SU-DHL-6 (cell line): ENCODE results near the gene MGAT4C.

Experiments used
- H2AFZ ChIP-seq: fragments of 200-600 bp; sonication (generic); 2 replicates; pipeline ENCODE4 v1.6.1; 2014; ENCODE audit warnings: low read depth, mild to moderate bottlenecking, moderate library complexity, mixed read lengths, antibody characterized with exemption, low read length; ENCODE audit not compliant: severe bottlenecking
- H3F3A ChIP-seq: fragments of 200-600 bp; shearing (Covaris generic); 2 replicates; pipeline ENCODE4 v1.6.0; 2016; ENCODE audit warnings: antibody characterized with exemption, mild to moderate bottlenecking; ENCODE audit not compliant: insufficient read depth
- H3K27ac ChIP-seq: fragments of 200-600 bp; sonication (generic); 2 replicates; pipeline ENCODE4 v1.5.1; 2016; ENCODE audit warnings: low read depth, mild to moderate bottlenecking, low read length, moderate library complexity, mixed read lengths
- H3K27me3 ChIP-seq: fragments of 200-600 bp; sonication (generic), shearing (Covaris generic); 2 replicates; pipeline ENCODE4 v1.6.0; 2014; ENCODE audit warnings: mild to moderate bottlenecking, low read length
- H3K36me3 ChIP-seq: fragments of 200-600 bp; sonication (generic); 2 replicates; pipeline ENCODE4 v1.6.1; 2014; ENCODE audit warnings: mild to moderate bottlenecking, low read length, mixed read lengths
- H3K4me2 ChIP-seq: fragments of 300-600, 200-600 bp; shearing (Covaris generic), sonication (generic); 2 replicates; pipeline ENCODE4 v1.6.0; 2014; ENCODE audit warnings: low read length, low read depth, mild to moderate bottlenecking; ENCODE audit not compliant: poor library complexity, severe bottlenecking
- H3K4me3 ChIP-seq: fragments of 200-600 bp; sonication (generic); 2 replicates; pipeline ENCODE4 v1.5.1; 2014; ENCODE audit warnings: antibody characterized with exemption, low read length, mild to moderate bottlenecking, mixed read lengths; ENCODE audit not compliant: insufficient read depth, poor library complexity, severe bottlenecking
- H3K79me2 ChIP-seq: fragments of 200-600 bp; sonication (generic); 2 replicates; pipeline ENCODE4 v1.6.1; 2014; ENCODE audit warnings: mild to moderate bottlenecking, low read length, moderate library complexity; ENCODE audit not compliant: insufficient read depth
- H3K9ac ChIP-seq: fragments of 200-600 bp; sonication (generic); 2 replicates; pipeline ENCODE4 v1.7.0; 2014; ENCODE audit warnings: mild to moderate bottlenecking, low read length
- H3K9me2 ChIP-seq: fragments of 200-600 bp; sonication (generic); replicated peaks from 2 replicates; pipeline ENCODE4 v1.6.1; 2014; ENCODE audit warnings: low read length; ENCODE audit not compliant: insufficient read depth
- H3K9me3 ChIP-seq: fragments of 200-600 bp; sonication (generic); 2 replicates; pipeline ENCODE4 v1.6.1; 2014; ENCODE audit warnings: low read length, mixed read lengths; ENCODE audit not compliant: insufficient read depth
- H4K20me1 ChIP-seq: fragments of 200-600 bp; sonication (generic); 2 replicates; pipeline ENCODE4 v1.6.1; 2014; ENCODE audit warnings: low read depth, mild to moderate bottlenecking, antibody characterized with exemption, low read length, moderate library complexity, mixed read lengths
- EZH2phosphoT487 ChIP-seq: fragments of 200-600 bp; sonication (generic), shearing (Covaris generic); conservative IDR thresholded peaks from 2 replicates; pipeline ENCODE4 v1.6.1; 2018; ENCODE audit warnings: mild to moderate bottlenecking, antibody characterized with exemption, low read length, moderate library complexity, mixed read lengths
- TF ChIP-seq, protein P1 (sequence below): fragments of 200-600 bp; sonication (generic); IDR thresholded peaks from one replicate; pipeline ENCODE4 v1.5.1; 2017; ENCODE audit warnings: antibody characterized with exemption, mild to moderate bottlenecking, low read length, moderate library complexity; ENCODE audit not compliant: insufficient read depth, poor library complexity, severe bottlenecking

Gene MGAT4C

DNA sequence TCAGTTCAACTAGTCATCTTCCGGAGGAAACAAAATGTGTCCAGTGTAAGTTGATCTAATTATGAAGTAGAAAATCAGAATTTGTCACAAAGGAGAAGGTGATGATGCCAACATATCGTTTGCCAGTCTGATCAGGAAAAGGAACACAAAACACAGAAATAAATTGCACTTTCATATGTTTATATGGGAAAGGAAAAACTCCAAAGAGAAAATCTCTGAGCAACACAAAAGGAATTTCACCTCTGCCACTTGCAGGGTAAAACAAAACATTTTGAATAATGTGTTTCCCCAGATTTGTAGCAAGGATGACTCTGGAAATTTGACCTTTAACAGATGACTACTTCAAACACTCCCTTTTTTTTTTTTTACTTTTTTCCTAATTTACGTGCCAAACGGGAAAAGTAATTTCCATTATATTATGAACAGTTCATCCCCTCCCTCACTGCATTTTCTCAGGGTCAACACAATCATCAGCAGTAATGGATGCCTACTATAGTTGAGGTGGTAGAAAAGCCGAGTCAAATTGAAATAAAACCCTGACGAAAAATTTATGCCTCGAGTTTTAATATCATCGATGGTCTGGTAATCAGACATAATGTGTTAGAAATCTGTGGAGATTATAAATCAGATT is 25.6 kb downstream of the MGAT4C start:
- H3K9me3 ChIP-seq = no peaks in the 10 kb centered on the region
- H3K4me2 ChIP-seq = no peak overlapping the region
- TF ChIP-seq, protein P1, sequence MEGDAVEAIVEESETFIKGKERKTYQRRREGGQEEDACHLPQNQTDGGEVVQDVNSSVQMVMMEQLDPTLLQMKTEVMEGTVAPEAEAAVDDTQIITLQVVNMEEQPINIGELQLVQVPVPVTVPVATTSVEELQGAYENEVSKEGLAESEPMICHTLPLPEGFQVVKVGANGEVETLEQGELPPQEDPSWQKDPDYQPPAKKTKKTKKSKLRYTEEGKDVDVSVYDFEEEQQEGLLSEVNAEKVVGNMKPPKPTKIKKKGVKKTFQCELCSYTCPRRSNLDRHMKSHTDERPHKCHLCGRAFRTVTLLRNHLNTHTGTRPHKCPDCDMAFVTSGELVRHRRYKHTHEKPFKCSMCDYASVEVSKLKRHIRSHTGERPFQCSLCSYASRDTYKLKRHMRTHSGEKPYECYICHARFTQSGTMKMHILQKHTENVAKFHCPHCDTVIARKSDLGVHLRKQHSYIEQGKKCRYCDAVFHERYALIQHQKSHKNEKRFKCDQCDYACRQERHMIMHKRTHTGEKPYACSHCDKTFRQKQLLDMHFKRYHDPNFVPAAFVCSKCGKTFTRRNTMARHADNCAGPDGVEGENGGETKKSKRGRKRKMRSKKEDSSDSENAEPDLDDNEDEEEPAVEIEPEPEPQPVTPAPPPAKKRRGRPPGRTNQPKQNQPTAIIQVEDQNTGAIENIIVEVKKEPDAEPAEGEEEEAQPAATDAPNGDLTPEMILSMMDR = no peak
- no peak for TF ChIP-seq EZH2phosphoT487
- no peak overlapping the region for H3K9ac ChIP-seq
- H3F3A ChIP-seq = no peaks in the 10 kb centered on the region
- no peaks in the 10 kb centered on the region for H3K27me3 ChIP-seq
- H4K20me1 ChIP-seq = no peaks in the 10 kb centered on the region
- H2AFZ ChIP-seq = no peak overlapping the region
- H3K9me2 ChIP-seq = no peaks in the 10 kb centered on the region
- no peak overlapping the region for H3K4me3 ChIP-seq
- no peaks in the 10 kb centered on the region for H3K79me2 ChIP-seq
- no peaks in the 10 kb centered on the region for H3K36me3 ChIP-seq
- no peak overlapping the region for H3K27ac ChIP-seq

DNA sequence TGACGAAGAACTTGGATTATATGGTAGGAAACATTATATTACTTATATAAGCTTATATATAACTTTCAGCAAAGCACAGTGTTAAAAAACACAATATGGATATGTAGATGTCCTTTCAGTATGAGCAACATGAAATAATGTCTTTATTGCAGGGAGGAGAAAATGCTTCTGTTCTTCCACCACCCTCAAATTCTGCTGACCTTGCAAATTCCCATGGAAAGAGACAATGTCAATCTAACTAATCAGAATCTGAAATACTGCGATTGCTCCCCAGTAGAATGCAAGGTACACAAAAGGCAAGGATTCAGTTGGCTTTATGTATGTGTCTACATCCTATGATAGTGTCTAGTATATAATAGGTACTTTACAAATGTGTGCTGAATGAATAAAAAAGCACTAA is 26.4 kb downstream of the MGAT4C start:
- no peaks in the 10 kb centered on the region for H4K20me1 ChIP-seq
- no peaks in the 10 kb centered on the region for H3K79me2 ChIP-seq
- H3K4me2 ChIP-seq = no peak overlapping the region
- no peaks in the 10 kb centered on the region for H3K9me3 ChIP-seq
- no peaks in the 10 kb centered on the region for H3F3A ChIP-seq
- no peaks in the 10 kb centered on the region for H3K27me3 ChIP-seq
- no peak overlapping the region for H3K9ac ChIP-seq
- H2AFZ ChIP-seq = no peak overlapping the region
- H3K36me3 ChIP-seq = no peaks in the 10 kb centered on the region
- no peak overlapping the region for H3K4me3 ChIP-seq
- TF ChIP-seq EZH2phosphoT487 = no peak
- TF ChIP-seq, protein P1 = no peak
- no peak overlapping the region for H3K27ac ChIP-seq
- no peaks in the 10 kb centered on the region for H3K9me2 ChIP-seq

DNA sequence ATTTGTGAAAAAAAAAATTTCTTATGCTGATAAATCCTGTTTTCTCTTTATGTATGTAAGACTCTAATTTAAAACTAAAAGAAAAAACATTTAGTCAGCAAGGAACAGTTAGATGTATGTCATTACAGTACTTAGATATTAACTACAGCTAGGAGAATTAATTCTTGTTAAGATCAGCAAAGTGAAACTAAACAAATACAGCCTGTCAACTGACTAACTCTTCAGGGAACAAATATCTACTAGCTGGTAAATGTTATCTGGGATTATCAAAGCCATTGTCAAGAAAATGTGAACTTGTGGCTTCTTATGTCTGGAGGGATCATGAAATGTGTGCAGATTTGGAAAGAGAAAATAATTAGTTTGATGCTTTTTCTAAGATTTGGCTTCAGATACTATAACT is 27.5 kb downstream of the MGAT4C start:
- H3K9me2 ChIP-seq = no peaks in the 10 kb centered on the region
- no peaks in the 10 kb centered on the region for H3K36me3 ChIP-seq
- H2AFZ ChIP-seq = no peak overlapping the region
- H3K9me3 ChIP-seq = no peaks in the 10 kb centered on the region
- H3K9ac ChIP-seq = no peak overlapping the region
- no peak overlapping the region for H3K4me3 ChIP-seq
- TF ChIP-seq, protein P1 = no peak
- TF ChIP-seq EZH2phosphoT487 = no peak
- H4K20me1 ChIP-seq = no peaks in the 10 kb centered on the region
- H3K27me3 ChIP-seq = no peaks in the 10 kb centered on the region
- H3K27ac ChIP-seq = no peak overlapping the region
- H3F3A ChIP-seq = no peaks in the 10 kb centered on the region
- H3K4me2 ChIP-seq = no peak overlapping the region
- no peaks in the 10 kb centered on the region for H3K79me2 ChIP-seq
